SU-DHL-6 (cell line): Measurements from ENCODE around the gene GLMP.

ENCODE experiments used
- EZH2phosphoT487 ChIP-seq: fragments of 200-600 bp; sonication (generic), shearing (Covaris generic); conservative IDR thresholded peaks from 2 replicates; pipeline ENCODE4 v1.6.1; 2018; ENCODE audit warnings: mild to moderate bottlenecking, antibody characterized with exemption, low read length, moderate library complexity, mixed read lengths
- TF ChIP-seq, protein P1 (sequence below): fragments of 200-600 bp; sonication (generic); IDR thresholded peaks from one replicate; pipeline ENCODE4 v1.5.1; 2017; ENCODE audit warnings: antibody characterized with exemption, mild to moderate bottlenecking, low read length, moderate library complexity; ENCODE audit not compliant: insufficient read depth, poor library complexity, severe bottlenecking

DNA sequence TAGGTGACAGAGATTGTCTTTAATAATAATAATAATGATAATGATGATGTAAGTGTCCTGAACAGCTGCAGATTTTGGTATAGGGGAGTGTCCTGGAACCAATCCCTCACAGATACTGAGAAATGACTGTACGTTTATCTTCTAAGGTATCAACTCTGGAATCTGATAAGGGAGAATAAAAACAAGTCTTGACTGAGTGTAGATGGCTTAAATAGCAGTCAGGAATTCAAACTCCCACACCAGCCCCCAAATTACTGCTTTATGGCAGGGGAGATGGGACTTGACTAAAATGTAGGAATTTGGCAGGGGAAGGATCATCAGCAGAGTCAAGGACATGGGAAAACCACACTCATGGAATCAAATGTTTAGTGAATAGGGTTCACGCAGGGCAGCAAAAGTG, 9.7 kb upstream of the GLMP start:
- TF ChIP-seq, protein P1, sequence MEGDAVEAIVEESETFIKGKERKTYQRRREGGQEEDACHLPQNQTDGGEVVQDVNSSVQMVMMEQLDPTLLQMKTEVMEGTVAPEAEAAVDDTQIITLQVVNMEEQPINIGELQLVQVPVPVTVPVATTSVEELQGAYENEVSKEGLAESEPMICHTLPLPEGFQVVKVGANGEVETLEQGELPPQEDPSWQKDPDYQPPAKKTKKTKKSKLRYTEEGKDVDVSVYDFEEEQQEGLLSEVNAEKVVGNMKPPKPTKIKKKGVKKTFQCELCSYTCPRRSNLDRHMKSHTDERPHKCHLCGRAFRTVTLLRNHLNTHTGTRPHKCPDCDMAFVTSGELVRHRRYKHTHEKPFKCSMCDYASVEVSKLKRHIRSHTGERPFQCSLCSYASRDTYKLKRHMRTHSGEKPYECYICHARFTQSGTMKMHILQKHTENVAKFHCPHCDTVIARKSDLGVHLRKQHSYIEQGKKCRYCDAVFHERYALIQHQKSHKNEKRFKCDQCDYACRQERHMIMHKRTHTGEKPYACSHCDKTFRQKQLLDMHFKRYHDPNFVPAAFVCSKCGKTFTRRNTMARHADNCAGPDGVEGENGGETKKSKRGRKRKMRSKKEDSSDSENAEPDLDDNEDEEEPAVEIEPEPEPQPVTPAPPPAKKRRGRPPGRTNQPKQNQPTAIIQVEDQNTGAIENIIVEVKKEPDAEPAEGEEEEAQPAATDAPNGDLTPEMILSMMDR, result no peak
- TF ChIP-seq EZH2phosphoT487, result no peak
